HS-5 (cell line): ENCODE measurements around the gene TEX261.
A peak's percentile ranks its signal among the peaks of the same experiment; 100 is the strongest.

ENCODE experiments used
- DNase-seq: peaks from one replicate; pipeline ENCODE4 v3.0.0-alpha.2; 2012; ENCODE audit warnings: low read depth

TEX261 gene

GRCh38 chr2:70957798-70958197 lies 36.9 kb downstream of the TEX261 start:
- no peak for DNase-seq

- no peak for DNase-seq
Observed at GRCh38 chr2:70956141-70956540, 38.5 kb downstream of the TEX261 start.

DNA sequence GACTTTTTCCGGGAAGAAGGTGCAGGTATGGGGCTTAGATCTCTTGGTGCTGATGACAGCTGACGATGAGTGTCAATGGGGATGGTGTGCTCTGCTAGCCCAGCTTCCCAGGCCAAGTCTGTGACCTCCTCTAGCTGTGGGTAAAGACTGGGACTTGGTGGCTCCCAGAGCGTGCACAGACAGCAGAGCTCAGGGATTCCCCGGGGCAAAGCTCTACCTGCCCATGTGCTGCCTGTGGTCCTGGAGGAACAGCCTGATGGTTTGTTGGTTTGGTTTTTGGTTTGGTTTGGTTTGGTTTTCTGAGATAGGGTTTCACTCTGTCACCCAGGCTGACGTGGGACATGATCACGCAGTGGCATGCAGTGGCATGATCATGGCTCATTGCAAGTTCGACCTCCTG lies 39.8 kb downstream of the TEX261 start:
- no peak for DNase-seq

DNA sequence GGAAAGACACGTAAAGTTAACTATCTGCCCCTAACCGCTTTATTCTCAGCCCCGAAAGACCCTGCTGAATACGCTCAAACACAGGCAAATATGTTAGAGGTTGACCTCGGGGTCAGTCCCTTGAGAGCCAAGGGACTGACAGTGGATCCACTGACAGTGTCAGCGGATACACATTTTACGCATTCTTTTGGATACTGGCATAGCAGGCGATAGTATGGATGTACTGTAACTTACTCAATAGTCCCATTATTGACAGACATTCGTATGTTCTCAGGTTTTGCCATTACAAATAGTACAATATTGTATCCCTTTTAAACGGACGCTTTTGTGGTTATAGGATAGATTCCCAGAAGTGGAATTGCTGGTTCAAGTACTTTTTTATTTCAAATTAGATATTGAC lies 45.6 kb downstream of the TEX261 start:
- no peak for DNase-seq

- DNase-seq, result peak; percentile 43
Observed at GRCh38 chr2:70948337-70949003, 46.2 kb downstream of the TEX261 start.

DNA sequence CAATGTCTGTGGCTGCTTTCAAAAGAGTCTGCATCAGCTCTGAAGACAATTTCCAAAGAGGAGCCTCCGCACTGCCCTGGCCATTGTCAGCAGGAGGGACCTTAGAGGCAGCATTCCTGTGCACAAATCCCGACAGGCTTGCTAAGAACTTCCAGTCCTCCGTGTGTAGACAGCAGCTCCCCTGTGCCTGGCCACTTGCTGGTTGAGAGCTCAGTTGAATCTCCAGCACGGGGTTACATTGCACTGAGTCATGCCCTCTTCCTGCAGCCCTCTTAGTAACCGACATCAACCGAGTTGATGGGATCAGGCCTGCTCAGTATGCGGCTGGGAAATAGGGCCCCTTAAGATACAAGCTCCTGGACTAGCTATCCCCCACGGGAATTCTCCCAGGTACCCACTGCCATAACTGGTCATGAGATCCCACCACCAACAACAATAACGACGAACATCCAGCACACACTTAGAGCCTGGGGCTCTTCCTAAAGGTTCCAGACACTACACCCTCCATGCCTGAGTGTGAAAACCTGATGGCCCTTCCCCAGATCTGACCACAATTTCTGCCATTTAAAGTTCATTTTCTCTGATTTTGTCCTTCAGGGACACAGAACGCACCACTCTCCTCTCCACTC lies 47.0 kb downstream of the TEX261 start:
- DNase-seq, result peak; percentile 36

DNA sequence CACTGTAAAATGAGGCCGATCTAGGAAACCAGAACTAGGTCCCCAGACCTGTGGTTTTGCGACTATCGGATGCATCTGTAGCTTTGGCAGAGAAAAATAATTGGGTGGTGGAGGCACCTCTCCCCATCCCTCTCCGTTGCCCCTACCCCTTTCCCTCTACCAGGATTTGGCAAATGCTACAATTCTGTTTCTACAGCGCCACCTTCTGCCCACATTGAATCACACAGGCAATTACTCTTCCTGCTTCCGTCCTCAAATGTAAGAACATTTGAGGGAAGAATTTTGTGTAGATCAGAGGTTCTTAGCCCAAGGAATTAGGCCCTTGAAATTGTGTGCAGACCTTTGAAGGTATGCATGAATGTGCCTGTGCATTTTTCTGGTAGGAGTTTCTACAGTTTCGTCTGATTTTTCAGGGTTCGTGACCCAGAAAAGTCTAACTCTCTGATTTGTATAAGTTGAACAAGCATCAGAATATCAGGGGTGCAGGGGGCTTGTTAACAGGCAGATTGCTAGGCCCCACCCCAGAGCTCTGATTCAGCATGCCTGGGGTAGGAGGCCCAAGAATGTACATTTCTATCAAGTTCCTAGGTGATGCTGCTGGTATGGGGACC lies 47.7 kb downstream of the TEX261 start:
- DNase-seq, result peak; percentile 18

GRCh38 chr2:70944111-70944690 lies 50.5 kb downstream of the TEX261 start:
- DNase-seq, result no peak

- DNase-seq, result no peak
Observed at GRCh38 chr2:70943205-70943871, 51.3 kb downstream of the TEX261 start.

- no peak for DNase-seq
Observed at GRCh38 chr2:70942396-70943204, 52.1 kb downstream of the TEX261 start.

- no peak for DNase-seq
Observed at GRCh38 chr2:70941701-70942100, 53.0 kb downstream of the TEX261 start.

DNA sequence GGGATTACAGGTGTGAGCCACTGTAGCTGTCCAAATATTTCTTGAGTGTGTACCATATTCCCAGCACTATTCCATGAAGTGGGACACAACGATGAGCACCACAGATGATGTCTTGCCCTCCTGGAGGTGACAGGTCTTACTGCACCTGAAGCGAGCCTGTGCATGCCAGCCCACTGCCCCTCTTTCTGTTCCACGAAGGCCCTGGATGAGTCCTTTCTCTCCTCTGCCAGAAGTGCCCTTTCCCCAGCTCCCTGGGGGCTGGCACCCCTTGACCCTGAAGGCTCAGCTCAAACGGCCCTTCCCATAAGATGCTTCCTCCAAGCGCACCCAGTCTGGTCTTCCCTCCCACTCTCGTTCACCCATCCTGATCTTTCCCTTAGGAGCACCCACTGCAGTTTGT lies 53.5 kb downstream of the TEX261 start:
- DNase-seq, result no peak

- no peak for DNase-seq
Observed at GRCh38 chr2:70939839-70940580, 54.7 kb downstream of the TEX261 start.

GRCh38 chr2:70939001-70939838 lies 55.5 kb downstream of the TEX261 start:
- DNase-seq, result no peak

- DNase-seq, result no peak
Observed at GRCh38 chr2:70938586-70938950, 56.1 kb downstream of the TEX261 start.

DNA sequence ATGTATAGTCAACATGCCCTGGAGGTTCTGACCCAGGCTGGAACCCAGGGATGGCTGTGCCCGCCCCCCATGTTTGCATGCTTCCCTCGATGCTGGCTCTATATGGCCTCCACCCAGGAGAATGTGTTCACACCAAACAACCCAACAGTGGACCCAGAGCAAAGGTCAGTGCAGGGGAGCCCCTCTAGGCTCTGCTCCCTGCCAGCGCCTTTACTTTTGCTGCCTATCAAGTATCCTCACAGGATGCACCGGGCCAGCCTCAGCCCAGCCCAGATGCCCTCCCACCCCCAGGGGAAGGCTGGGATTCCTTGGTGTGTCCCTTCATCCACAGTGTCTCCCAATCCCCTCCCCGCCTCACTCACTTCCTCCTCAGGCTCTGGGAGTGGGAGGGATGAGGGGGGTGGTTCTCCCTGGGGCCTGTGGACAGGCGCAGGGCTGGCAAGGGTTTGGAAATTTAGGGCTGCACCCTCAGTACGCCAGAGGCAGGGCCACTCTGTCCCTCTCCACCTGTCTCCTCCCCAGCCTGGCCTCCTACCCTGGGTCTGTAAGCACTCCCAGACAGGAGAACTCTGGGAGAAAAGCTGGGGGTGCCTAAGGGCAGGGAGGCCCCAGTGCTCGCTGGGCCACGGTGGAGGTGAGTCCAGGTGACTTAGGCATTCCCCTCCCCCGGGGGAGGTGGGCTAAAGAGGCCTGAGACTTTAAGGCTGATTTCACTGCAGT lies 56.6 kb downstream of the TEX261 start:
- no peak for DNase-seq

- DNase-seq, result no peak
Observed at GRCh38 chr2:70936979-70937811, 57.5 kb downstream of the TEX261 start.

DNA sequence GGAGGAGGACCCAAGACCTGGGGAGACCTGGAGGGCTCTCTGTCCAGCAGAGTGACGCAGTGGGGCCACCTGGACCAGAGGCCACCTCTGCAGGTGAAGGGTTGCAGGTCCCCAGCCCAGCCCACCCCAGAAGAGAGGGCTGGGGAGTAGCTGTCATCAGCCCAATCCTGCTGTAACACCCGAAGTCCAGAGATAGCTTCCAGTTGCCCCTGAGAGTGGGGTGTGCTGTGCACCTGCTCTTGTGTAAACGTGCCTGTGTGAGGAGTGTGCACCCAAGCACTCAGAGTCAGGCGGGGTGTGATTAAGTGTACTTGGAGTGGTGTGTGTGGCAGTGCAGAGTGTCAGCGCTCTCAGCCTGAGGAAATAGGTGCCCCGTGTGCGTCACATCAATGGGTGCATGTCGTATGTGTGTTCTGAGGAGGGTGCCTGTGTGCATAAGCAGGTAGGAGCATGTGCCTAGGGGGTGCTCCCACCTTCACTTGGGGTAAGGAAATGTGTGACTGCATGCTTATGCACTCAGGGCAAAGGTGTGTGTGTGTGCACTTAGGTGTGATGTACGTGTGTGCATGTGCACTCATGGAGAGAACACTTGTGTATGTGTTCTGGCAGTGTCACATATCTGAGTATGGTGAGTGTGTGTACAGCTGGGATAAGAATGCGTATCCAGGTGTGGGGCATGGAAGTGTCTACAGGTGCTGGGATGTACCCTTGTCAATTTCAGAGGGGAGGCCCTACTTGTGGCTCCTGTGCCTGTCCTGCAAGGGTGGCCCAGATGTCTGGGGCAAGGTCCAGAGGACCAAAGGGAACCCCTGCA lies 58.3 kb downstream of the TEX261 start:
- DNase-seq, result no peak
